Measurements from ENCODE around the gene CTF1. TPM values are rescaled to one million over a fixed set of nuclear protein-coding genes. Genes with fewer than 3 reads are reported as not detected.
A peak's percentile ranks its signal among the peaks of the same experiment; 100 is the strongest.

Gene CTF1
- total RNA-seq, 2 donors from 2014 or later: 6.5 to 7.6 TPM

DNA sequence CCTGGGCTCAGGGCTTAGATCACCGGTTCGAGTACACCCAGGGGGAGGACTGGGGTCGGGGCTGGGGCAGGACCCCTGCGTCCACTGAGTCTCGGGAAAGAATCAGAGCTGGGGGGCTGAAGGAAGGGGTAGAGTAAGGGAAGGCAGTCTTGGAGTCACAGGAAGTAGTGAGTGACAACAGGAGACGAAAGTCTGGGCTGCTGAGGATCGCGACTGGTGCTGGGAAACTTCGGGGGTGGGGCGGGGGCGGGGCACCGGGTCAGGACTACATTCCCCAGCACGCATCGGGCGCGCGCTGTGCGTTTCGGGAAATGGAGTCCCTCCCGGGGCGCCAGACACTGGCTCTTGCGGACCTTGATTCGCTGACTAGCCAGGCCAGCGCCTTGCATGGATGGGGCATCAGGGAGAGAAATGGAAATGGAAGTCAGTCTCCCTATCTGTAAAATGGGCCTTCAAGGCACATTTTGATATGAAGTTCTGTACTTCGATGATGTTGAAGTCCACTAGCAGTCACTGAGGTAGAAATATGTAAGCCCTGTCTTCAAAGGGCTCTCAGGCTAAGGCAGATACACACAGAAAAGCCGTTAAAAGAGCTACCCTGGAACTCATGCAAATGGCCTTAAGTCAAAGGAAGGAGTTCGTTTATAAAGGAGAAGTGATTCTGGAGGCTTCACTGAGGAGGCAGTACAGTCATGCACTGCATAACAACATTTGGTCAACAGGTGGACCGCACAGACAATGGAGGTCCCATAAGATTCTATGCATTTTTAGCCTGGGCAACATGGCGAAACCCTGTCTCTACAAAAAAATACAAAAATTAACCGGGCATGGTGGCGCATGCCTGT is 697 bp downstream of the CTF1 start:
- no peaks in the 10 kb centered on the region for H3K36me3 ChIP-seq
- H3K4me1 ChIP-seq: peaks cover 0 to 48% of the 10 kb centered on the region in 2 donors
- DNase-seq (ENCODE audit: low spot score): peak; percentile 96
- TF ChIP-seq, protein P1, sequence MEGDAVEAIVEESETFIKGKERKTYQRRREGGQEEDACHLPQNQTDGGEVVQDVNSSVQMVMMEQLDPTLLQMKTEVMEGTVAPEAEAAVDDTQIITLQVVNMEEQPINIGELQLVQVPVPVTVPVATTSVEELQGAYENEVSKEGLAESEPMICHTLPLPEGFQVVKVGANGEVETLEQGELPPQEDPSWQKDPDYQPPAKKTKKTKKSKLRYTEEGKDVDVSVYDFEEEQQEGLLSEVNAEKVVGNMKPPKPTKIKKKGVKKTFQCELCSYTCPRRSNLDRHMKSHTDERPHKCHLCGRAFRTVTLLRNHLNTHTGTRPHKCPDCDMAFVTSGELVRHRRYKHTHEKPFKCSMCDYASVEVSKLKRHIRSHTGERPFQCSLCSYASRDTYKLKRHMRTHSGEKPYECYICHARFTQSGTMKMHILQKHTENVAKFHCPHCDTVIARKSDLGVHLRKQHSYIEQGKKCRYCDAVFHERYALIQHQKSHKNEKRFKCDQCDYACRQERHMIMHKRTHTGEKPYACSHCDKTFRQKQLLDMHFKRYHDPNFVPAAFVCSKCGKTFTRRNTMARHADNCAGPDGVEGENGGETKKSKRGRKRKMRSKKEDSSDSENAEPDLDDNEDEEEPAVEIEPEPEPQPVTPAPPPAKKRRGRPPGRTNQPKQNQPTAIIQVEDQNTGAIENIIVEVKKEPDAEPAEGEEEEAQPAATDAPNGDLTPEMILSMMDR (IDR thresholded peaks at IDR 0.05): no peak
- peak overlapping the region; percentile 98 to 99 for H3K27ac ChIP-seq
- no peaks in the 10 kb centered on the region for H3K27me3 ChIP-seq
- no peaks in the 10 kb centered on the region for H3K9me3 ChIP-seq
- peak overlapping the region; percentile 65 to 69 for H3K4me3 ChIP-seq

DNA sequence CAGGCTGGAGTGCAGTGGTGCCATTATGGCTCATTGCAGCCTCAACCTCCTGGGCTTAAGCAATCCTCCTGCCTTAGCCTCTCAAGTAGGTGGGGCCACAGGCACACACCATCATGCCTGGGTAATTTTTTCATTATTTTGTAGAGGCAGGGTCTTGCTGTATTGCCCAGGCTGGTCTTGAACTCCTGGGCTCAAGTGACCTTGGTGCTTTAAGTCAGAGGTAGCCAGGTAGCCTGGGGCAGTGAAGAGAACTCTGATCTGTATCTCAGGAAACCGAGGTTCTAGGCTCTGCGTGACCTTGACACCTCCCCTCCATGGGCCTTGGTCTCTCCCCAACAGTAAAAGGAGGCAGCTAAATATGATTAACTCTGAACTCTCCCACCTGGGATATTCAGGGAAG is 3.4 kb downstream of the CTF1 start:
- Histone ChIP-seq H3K36me3 (no peaks in the 10 kb centered on the region), H3K27me3 (no peaks in the 10 kb centered on the region), H3K4me1 (peaks cover 0 to 51% of the 10 kb centered on the region in 2 donors), H3K4me3 (no peak overlapping the region), H3K27ac (no peak overlapping the region), H3K9me3 (no peaks in the 10 kb centered on the region)
- TF ChIP-seq, protein P1 (IDR thresholded peaks at IDR 0.05): no peak
- DNase-seq (ENCODE audit: low spot score): no peak

DNA sequence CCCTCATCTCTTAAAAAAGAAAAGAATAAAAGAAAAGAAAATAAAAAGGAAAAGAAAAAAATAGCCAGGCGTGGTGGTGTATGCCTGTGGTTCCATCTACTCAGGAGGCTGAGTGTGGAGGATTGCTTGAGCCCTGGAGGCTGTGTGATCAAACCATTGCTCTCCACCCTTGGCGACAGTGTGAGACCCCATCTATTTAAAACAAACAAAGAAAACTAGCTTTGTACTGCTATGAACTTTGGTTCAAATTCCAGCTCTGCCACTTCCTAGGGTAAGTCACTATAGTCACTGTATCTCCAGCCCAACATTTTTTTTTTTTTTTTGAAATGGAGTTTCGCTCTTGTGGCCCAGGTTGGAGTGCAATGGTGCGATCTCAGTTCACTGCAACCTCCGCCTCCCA is 4.2 kb downstream of the CTF1 start:
- Histone ChIP-seq H3K4me3 (no peak overlapping the region), H3K27ac (no peak overlapping the region), H3K4me1 (peaks cover 0 to 43% of the 10 kb centered on the region in 2 donors), H3K36me3 (no peaks in the 10 kb centered on the region), H3K9me3 (no peaks in the 10 kb centered on the region), H3K27me3 (no peaks in the 10 kb centered on the region)
- no peak for DNase-seq (ENCODE audit: low spot score)
- TF ChIP-seq, protein P1 (IDR thresholded peaks at IDR 0.05): no peak

DNA sequence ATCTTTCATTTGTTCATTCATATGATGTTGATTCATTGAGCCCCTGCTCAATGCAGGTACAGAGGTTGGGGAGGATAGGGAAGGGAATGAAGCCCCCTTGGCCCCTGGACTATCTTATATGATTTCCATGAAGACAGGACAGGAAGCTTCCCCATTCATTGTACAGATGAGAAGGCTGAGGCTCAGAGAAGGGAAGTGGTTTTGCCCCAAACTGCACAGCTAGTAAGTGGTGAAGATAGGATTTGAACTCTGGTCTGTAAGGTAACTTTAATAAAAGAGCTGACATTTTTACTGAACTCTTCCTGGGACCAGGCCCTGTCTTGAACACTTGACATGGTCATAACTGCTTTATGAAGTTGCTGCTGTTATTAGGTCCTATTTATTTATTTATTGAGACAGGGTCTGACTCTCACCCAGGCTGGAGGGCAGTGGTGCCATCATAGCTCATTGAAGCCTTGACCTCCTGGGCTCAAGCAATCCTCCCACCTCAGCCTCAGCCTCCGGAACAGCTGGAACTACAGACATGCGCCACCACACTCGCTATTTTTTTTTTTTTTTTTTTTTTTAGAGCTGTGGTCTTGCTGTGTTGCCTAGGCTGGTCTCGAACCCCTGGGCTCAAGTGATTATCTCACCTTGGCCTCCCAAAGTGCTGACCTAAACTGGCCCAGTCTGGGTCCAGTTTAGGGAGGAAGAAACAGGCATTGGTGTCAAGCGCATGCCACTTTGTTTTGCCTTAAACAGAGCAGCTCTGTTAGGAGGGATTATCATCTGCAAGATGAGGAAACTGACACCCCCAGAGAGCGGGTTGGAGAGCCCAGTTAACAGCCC is 5.0 kb downstream of the CTF1 start:
- peaks cover 0 to 35% of the 10 kb centered on the region in 2 donors for H3K4me1 ChIP-seq
- TF ChIP-seq, protein P1 (IDR thresholded peaks at IDR 0.05): no peak

DNA sequence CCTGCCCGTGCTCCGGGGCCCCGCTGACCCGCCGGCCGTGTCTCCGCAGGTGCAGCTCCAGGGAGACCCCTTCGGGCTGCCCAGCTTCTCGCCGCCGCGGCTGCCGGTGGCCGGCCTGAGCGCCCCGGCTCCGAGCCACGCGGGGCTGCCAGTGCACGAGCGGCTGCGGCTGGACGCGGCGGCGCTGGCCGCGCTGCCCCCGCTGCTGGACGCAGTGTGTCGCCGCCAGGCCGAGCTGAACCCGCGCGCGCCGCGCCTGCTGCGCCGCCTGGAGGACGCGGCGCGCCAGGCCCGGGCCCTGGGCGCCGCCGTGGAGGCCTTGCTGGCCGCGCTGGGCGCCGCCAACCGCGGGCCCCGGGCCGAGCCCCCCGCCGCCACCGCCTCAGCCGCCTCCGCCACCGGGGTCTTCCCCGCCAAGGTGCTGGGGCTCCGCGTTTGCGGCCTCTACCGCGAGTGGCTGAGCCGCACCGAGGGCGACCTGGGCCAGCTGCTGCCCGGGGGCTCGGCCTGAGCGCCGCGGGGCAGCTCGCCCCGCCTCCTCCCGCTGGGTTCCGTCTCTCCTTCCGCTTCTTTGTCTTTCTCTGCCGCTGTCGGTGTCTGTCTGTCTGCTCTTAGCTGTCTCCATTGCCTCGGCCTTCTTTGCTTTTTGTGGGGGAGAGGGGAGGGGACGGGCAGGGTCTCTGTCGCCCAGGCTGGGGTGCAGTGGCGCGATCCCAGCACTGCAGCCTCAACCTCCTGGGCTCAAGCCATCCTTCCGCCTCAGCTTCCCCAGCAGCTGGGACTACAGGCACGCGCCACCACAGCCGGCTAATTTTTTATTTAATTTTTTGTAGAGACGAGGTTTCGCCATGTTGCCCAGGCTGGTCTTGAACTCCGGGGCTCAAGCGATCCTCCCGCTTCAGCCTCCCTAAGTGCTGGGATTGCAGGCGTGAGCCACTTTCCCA is 5.9 kb downstream of the CTF1 start:
- H3K36me3 ChIP-seq: no peaks in the 10 kb centered on the region
- TF ChIP-seq, protein P1 (IDR thresholded peaks at IDR 0.05): peak; percentile 21 to 27
- H3K4me3 ChIP-seq: peak overlapping the region; percentile 45 to 64
- peak overlapping the region; percentile 86 to 90 for H3K27ac ChIP-seq
- no peaks in the 10 kb centered on the region for H3K27me3 ChIP-seq
- H3K4me1 ChIP-seq: peaks cover 0 to 29% of the 10 kb centered on the region in 2 donors
- DNase-seq (ENCODE audit: low spot score): no peak
- no peaks in the 10 kb centered on the region for H3K9me3 ChIP-seq

More for the DNA sequence above, 5.0 kb downstream of the CTF1 start:
- Histone ChIP-seq H3K27ac (peak overlapping the region; percentile 75 to 79), H3K9me3 (no peaks in the 10 kb centered on the region), H3K36me3 (no peaks in the 10 kb centered on the region), H3K27me3 (no peaks in the 10 kb centered on the region), H3K4me3 (peak overlapping the region; percentile 36 to 64)
- no peak for DNase-seq (ENCODE audit: low spot score)
